GM21717 (cell line): Measurements from ENCODE around the gene CSMD2.

ENCODE experiments used
- ATAC-seq: cut with Tn5 transposase; IDR thresholded peaks from one replicate; pipeline ENCODE4 v1.9.1; 2021; ENCODE audit warnings: mild to moderate bottlenecking, moderate library complexity; ENCODE audit not compliant: unreplicated experiment

CSMD2 gene

DNA sequence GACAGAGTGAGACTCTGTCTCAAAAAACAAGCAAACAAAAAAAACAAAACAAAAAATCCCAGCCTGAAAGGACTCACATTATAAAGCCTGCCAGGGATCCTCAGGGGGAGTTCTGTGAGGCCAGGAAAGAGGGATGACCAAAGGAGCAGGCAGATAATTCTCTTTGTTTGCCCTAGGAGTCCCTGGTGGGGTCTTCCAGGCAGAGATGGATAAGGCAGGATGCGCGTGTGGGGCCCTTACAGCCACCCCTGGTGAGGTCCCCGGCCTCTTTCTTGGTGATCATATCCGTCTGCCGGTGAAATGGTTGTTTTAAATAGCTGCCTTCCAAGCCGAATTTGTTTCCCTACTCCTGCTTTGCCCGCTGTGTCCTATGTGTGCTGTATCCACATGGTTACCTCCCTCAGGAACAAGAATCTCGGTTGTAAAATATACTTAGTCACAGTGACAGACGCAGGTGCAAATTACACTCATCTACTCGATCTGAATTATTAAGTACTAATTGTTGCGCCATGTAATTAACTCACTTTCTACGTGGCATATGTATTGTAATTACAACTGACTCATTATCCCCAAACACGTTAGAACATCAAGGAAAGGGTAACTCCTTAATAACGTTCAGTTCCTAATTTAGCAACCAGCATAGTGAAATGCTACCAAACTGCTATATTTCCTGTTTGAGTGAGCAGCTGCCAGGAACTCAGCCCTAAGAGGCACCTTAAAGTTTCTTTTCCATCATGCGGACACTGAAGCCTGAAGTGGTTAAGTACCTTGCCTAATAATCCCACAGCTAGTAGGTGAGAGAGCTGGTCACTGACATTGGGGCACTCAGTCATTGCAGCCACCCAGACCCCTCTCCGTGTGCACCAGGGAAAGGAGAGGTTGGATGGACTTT lies 586.2 kb downstream of the CSMD2 start:
- no peak for ATAC-seq

DNA sequence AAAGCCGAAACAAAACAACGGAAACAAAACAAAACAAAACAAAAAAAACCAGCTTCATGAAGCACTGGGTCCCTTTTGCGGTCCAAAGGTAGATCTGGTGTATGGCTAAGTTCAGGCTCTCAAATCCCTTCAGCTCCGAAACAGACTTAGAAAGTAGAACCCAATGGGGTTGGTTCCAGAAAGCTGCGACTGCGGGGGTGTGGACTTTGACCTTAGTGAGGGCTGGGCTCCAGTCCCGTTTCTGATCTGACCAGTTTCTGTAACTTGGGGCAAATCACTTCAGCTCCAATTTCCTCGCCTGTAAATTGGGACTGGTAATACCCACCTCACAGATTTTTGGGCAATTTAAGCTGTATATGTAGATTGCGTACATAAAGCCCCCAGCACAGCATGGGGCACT lies 587.4 kb downstream of the CSMD2 start:
- ATAC-seq = no peak

DNA sequence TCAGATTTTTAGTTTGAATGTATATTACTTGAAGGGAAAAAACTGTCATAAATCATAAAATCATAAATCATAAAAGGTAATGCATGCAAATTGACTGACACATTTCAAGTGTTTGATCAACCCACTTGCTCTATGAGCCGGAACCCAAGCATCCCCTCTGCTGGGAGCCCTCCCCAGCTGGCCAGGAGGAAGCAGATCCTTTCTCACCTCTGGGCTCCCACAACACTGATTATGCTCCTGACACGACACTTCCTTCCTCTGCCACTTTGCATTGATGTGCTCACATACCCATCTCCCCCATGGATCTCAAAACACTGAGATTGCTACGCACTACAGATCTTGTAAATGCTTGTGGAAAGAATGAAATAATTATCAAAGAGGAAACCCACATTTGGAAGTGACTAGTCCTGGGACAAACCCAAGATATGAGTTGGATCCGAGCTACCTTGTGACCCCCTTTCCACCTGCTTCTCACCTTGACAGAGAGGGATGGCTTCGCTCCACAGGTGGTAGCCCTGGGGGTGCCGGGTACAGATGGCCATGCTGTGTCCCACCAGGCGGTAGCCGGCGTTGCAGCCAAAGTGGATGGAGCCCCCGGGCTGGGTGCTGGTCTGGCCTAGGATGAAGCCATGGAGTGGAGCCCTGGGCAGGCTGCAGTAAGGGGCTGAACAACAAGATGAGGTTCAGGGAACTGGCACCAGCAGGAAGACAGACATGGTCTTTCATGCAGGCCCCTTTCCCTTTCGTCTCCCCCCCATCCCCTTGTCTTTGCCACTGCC lies 588.0 kb downstream of the CSMD2 start:
- no peak for ATAC-seq

DNA sequence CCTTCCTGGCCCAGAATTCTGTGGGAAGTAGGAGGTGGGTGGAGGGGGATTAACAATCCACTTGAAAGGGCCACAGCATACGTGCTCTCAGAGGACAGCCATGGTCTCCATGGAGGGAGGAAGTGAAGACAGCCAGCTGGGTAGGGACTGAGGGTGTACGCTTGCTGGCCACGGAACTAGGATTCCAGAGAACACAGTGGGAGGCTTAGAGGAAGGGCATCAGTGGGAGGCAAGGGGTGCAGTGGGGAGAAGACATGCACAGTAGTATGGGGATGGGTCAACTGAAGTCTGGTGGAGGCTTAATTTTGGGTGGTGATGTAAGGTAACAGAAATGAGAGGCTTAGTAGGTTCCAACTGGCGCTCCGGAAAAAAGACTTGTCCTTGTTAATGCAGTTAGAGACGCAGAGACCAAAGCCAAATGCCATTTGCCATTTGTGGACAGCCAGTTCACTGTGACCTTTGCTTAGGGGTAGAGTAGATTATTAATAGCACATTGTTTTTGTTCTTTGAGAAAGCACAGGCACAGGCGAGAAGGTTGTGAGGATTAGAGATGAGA lies 589.6 kb downstream of the CSMD2 start:
- ATAC-seq = no peak

DNA sequence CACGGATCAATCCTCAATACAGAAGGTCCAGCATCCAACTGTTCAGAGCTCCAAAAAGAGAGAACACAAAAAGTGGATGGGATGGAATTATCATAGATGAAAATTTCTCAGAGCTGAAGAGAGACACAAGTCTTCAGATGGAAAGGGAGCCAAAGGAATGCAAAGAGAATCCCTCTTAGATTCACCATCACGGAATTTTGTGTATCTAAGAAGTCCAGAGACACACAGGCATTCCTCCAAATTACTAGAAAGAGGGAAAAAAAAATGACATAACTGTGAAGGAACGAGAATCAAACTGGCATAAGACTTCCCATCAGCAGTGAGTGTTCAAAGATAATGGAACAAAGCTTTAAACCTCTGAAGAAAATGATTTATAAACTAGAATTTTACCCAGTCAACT lies 591.4 kb downstream of the CSMD2 start:
- no peak for ATAC-seq

DNA sequence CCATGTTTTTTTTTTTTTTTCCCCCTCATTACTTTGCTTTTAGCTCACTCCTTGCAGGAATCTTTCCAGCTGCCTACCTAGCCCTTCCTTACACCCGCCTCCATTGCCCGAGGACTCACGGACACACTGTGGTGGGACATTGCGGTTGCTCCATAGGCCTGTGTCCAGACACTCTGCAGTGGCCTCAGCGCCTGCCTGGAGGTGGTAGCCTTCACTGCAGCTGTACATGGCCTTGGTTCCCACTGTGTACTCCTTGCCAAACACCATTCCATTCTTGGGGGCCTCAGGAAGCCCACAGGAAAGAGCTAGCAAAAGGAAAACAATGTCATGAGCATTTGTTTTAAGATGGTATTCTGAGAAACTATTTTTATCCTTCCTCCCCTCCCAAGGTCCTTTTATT lies 592.6 kb downstream of the CSMD2 start:
- no peak for ATAC-seq

DNA sequence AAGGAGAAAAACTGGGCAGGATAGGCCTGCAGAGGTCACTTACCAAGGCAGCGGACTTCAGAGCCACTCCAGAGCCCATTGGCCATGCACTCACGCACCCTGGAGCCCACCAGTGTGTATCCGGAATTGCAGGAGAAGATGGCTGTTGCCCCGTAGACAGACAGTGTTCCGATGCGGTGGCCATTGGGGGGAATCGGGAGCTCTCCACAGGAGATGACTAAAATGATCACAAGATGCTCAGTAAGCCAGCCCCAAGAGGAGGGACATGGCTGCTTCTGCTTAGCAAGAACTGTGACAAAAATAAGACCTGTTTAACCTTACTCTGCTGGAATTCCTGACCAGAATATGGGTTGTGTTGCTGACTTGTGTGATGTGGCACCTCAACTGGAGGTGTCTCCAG lies 595.7 kb downstream of the CSMD2 start:
- no peak for ATAC-seq

DNA sequence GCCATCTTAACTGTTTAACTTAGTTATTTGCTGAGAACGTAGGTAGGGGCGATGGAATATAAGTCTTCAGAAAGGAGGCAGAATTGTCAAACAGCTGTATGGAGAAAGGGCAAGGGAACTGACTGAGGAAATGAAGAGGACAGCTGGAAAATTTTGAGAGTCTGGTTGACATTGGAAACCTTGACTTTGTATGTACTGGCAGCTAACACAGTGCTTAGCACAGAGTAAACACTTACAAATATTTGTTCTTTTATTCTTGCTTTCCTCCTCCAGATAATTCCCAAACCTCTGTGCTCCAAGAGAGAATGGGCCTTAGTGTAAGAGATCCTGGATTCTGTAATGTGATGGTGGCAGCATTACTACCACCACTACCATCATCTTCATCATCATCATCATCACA lies 601.3 kb downstream of the CSMD2 start:
- ATAC-seq = no peak

DNA sequence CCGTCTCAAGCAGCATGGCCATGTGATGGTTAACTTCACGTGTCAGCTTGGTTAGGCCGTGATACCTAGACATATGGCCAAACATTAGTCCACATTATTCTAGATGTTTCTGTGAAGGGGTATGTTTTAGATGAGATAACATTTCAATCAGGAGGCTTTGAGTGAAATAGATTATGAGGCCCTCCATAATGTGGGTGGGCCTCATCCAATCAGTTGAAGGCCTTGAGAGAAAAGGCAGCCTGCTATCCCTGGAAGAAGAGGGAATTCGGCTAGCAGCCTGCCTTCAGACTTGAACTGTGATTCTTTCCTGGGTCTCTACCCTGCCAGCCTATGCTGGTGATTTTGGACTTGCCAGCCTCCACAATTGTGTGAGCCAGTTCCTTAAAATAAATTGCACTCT lies 602.5 kb downstream of the CSMD2 start:
- no peak for ATAC-seq

DNA sequence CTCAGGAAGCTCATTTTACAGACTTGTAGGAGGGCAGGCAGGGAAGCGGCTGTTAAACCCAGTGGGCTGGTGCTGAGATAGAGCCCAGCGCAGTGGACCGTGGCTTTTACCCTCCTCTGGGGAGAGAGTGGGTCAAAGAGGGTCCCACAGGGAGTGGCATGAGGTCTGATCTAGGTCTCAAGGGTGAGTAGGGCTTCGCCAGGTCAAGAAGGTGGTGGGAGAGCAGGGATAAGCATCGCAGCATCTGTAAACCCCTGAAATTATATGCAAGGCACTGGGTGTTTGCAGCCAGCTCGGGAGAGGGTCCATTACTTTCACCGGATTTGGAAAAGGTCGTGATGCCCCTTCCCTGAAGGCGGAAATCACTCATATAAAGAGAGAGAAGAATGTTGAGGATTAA lies 603.5 kb downstream of the CSMD2 start:
- ATAC-seq = no peak

DNA sequence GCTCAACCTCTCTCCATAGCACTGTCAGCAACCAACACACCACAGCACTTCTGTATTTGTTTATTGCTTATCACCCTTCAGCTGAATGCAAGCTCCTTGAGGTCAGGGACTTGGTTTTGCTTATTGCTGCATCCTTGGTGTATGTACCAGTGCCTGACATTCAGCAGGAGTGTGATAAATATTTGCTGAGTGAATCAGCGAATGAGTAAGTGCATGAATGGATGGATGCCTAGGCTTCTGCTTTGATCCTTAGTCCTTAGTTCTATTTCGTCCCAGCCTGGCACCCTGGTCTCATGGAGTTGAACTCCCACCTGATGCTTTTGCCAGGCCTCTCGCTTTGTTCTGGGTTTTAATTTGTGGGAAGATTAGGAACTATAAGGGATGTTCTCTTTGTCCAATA lies 604.4 kb downstream of the CSMD2 start:
- ATAC-seq = no peak

DNA sequence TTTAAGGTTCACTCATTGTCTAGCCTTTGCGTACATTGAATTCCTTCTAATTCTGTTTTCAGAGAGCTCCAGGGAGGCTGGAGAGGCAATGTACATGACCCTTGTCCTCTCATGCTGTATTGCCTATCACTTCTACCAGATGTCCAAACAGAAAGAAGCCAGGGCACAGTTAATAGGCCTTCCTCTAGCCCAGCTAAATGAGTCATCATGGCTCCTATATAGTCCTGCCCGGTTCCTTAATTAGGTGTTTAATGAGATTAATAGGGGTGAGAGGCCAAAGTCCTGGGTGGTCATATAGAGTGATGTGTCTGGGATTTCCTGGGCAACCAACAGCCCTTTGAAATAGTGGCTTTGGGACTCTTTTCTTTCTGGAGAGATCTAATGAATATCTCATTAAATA lies 616.3 kb downstream of the CSMD2 start:
- ATAC-seq = no peak

DNA sequence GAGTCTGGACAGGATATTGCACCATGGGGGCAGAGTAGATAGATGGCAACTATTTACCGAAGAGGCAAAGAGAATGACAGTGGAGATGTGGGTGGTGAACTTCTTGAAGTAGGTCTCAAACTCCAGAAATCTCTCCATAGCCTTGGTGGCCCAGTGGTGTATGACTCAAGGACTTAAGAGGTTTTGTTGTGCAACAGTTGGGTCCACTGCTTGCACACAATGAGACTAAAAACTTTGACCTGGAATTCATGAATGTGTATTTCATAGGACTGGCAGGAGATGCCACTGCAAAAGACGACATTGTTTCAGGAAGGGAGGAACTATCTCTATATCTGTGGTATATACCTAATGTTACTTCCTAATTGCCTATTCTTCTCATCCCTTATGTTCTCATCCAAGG lies 616.7 kb downstream of the CSMD2 start:
- no peak for ATAC-seq

DNA sequence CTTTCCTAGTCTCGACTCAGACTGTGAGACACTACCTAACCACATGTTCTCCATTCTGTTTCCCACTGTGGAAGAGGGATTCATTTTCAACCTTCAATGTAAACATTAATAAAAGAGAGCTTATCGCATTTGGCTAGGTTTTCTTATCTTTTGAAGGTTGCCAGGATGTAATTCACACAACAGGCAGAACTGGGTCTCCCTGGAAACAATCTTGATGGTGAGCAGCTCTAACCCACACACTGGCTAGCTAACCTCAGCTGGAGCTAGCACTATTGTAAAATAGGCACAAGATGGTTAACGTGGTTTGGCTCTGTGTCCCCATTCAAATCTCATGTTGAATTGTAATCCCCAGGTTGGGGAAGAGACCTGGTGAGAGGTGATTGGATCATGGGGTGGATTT lies 617.5 kb downstream of the CSMD2 start:
- ATAC-seq = no peak

DNA sequence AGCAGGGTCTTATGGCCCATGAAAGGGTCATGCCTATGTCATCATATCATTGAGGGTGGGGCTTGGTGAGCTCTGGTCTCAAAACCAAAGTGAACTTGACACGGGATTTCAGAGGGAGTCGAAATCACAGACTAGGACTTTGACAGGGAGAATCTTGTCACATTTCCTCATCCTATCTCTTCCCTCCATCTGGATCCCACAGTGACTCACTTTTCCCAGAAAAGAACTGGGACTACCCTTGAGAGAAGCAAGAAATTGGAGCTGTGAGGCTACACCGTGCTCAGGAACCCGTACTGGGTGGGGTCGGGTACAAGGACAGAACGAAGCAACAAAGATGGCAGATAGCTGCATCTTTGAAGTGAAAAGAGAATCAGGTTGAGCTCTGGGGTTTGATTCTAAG lies 623.1 kb downstream of the CSMD2 start:
- no peak for ATAC-seq

DNA sequence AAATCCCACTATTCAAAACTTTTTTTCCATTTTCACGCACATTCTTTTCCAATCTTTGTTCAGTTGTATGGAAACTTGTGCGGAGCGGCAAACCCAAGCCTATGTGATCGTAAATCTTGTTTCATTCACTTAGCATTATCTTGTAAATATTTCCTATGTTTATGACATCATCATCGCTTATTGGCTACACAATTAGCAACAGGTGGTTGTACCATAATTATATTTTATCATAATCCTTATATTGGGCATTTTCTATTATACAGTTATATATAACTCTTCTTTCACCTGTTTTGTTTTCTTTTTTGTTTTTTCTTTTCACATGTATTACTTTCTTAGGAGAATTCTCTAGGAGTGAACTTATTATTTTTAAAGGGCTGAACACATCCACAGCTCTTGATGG lies 627.1 kb downstream of the CSMD2 start:
- no peak for ATAC-seq

DNA sequence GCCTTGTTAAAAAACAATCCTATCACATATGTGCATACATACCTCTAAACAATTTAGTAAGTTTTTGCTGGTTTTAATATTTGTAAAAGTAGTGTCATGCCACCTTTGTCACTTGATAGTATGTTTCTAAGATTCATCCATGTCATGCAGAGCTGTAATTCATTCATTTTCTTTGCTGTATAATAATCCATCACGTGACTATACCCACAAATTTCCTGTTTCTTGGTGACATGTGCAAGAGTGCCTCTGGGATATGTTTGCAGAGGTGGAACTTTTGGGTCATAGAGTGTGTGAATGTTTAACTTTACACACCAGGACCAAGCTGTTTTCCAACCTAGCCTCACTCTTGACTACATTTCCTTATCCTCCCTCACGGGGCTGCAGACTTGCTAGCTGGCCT lies 629.7 kb downstream of the CSMD2 start:
- no peak for ATAC-seq

DNA sequence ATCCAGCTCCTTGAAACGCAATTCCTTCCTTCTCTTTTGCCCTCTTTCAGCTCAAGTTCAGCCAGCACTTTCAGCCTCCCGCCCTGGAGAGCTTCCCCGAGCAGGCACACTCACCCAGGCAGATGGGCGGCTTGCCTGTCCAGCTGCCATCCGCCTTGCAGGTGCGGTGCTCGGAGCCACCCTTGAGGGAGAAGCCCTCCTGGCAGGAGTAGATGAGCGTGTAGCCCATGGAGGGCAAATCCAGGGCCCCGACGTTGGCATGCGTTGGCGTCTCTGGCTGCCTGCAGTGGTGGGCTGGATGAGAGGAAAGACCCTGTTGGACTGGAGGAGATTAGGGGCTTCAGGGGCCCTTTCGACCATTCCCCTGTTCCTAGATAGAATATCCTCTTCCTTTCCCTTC lies 632.1 kb downstream of the CSMD2 start:
- no peak for ATAC-seq

DNA sequence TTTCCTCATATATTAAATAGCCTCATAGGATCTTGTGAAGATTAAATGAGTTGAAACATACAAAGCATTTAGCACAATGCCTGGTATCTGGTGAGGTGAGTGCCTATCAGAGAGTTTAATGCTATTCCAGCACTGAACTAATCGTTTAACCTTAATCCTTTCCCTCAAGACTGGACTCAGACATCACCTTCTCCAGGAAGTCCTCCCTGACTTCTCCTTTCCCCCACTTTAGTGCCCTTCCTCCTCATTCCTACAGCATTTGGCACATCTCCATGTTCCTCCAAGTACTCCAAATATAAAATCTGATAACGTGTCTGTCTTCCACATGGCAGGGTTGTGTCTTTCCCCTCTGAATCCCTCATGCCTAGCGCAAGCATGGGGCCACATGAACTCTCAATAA lies 632.8 kb downstream of the CSMD2 start:
- ATAC-seq = no peak

DNA sequence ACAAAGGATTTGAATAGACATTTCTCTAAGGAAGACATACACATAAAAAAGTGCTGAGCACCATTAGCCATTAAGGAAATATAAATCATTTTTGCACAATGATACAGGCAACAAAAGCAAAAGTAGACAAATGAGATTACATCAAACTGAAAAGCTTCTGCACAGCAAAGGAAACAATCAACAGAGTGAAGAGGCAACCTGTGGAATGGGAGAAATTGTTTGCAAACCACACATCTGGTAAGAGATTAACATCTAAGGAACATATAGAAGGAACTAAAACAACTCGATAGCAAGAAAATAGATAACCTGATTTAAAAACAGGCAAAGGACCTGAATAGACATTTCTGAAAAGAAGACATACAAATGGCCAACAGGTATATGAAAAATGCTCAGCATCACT lies 635.1 kb downstream of the CSMD2 start:
- no peak for ATAC-seq

DNA sequence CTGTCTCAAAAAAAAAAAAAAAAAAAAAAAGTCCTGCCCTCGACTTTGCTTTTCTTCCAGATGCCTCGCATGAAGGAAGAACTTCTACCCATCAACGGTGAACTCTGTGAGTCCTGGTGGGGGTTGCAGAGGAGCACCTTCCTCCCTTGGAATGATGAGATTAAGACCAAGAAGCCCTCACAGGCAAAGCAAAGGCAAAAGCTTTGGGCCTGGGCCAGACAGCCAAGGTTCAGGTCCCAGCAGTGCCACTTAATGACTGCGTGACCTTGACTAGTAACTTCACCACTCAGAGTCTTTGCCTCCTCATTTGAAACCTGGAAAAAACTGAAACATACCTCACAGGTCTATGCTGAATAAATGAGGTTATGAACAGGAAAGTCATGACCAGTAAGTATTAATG lies 637.1 kb downstream of the CSMD2 start:
- ATAC-seq = no peak

DNA sequence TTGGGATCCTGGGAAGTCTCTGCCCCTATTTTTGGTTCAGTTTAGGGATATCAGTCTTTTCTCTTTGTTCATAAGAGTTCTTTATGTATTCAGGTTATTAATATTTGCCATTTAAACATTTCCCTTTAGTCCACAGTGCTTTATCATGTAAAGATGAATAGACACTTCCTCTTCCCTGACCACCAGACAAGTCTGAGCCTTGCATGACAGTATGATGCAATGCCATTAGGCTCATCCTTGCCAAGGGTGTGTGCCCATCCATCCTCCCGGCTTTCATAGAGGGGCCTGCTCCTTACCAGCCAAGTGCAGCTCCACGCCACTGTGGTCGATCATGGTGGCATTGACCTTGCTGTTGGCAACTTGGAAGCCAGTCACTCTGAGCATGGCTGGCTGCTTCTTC lies 640.4 kb downstream of the CSMD2 start:
- no peak for ATAC-seq
